RWPE2 (cell line): ENCODE measurements around the gene LACTBL1.
"Not testable (repeated sequence)": the region's sequence is repeated elsewhere in the genome, so short reads cannot be mapped to it uniquely, and the experiment has no call there.

Experiments used
- ATAC-seq: fragments of 200-7000 bp; cut with Tn5 transposase; 3 replicates; pipeline ENCODE4 v1.9.1; 2021; ENCODE audit warnings: low read depth
- DNase-seq: peaks from one replicate; pipeline ENCODE4 v3.0.0-alpha.2; 2020; ENCODE audit warnings: low spot score
- H3K27ac ChIP-seq: fragments of 450-650 bp; 2 replicates; pipeline ENCODE4 v1.5.1; 2017; ENCODE audit warnings: mild to moderate bottlenecking; ENCODE audit not compliant: poor library complexity, severe bottlenecking
- H3K27me3 ChIP-seq: fragments of 250-450 bp; sonication (Bioruptor Pico); 2 replicates; pipeline ENCODE4 v1.5.1; 2021; ENCODE audit warnings: mild to moderate bottlenecking, moderate library complexity; ENCODE audit not compliant: insufficient read depth, poor library complexity, severe bottlenecking
- H3K36me3 ChIP-seq: fragments of 250-450 bp; sonication (Bioruptor Pico); 2 replicates; pipeline ENCODE4 v1.5.1; 2020; ENCODE audit warnings: low read depth, mild to moderate bottlenecking, moderate library complexity
- H3K4me1 ChIP-seq: fragments of 250-450 bp; sonication (Bioruptor Pico); 2 replicates; pipeline ENCODE4 v1.5.1; 2021; ENCODE audit warnings: mild to moderate bottlenecking, moderate library complexity; ENCODE audit not compliant: insufficient read depth, poor library complexity, severe bottlenecking
- H3K4me3 ChIP-seq: fragments of 250-450 bp; sonication (Bioruptor Pico); 2 replicates; pipeline ENCODE4 v1.5.1; 2021; ENCODE audit warnings: mild to moderate bottlenecking, moderate library complexity; ENCODE audit not compliant: severe bottlenecking
- H3K9me3 ChIP-seq: fragments of 250-450 bp; sonication (Bioruptor Pico); 2 replicates; pipeline ENCODE4 v1.5.1; 2021; ENCODE audit warnings: mild to moderate bottlenecking, moderate library complexity; ENCODE audit not compliant: severe bottlenecking
- TF ChIP-seq, protein P1 (sequence below): fragments of 450-650 bp; IDR thresholded peaks from one replicate; pipeline ENCODE4 v1.5.1; 2017; ENCODE audit warnings: mild to moderate bottlenecking, moderate library complexity; ENCODE audit not compliant: poor library complexity, severe bottlenecking

LACTBL1 gene

DNA sequence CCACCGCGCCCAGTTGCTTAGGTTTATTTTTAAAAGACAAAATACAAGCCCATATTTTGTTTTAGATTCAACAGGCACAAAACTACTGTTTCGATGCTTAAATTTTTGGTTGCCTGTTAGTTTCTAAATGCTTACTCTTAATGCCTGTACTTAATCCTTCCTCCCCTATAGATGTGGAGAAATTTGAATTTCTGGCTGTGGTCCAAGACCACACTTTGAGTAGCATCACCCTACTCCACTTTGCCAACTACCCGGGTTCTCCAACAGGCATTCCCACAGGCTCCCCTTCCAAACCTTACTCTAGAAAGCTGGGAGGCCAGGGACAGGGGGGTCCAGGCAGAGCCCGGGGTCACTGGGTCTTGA lies 20.0 kb downstream of the LACTBL1 start:
- Histone ChIP-seq H3K4me1 (no peaks in the 10 kb centered on the region), H3K27me3 (peaks cover 18% of the 10 kb centered on the region), H3K4me3 (no peak overlapping the region), H3K36me3 (no peaks in the 10 kb centered on the region), H3K27ac (no peak overlapping the region), H3K9me3 (no peaks in the 10 kb centered on the region)
- ATAC-seq (no peak), DNase-seq (no peak)
- TF ChIP-seq, protein P1, sequence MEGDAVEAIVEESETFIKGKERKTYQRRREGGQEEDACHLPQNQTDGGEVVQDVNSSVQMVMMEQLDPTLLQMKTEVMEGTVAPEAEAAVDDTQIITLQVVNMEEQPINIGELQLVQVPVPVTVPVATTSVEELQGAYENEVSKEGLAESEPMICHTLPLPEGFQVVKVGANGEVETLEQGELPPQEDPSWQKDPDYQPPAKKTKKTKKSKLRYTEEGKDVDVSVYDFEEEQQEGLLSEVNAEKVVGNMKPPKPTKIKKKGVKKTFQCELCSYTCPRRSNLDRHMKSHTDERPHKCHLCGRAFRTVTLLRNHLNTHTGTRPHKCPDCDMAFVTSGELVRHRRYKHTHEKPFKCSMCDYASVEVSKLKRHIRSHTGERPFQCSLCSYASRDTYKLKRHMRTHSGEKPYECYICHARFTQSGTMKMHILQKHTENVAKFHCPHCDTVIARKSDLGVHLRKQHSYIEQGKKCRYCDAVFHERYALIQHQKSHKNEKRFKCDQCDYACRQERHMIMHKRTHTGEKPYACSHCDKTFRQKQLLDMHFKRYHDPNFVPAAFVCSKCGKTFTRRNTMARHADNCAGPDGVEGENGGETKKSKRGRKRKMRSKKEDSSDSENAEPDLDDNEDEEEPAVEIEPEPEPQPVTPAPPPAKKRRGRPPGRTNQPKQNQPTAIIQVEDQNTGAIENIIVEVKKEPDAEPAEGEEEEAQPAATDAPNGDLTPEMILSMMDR, result no peak

GRCh38 chr1:22951796-22952195 lies 20.9 kb downstream of the LACTBL1 start:
- TF ChIP-seq, protein P1, result no peak
- peaks cover 18% of the 10 kb centered on the region for H3K27me3 ChIP-seq

DNA sequence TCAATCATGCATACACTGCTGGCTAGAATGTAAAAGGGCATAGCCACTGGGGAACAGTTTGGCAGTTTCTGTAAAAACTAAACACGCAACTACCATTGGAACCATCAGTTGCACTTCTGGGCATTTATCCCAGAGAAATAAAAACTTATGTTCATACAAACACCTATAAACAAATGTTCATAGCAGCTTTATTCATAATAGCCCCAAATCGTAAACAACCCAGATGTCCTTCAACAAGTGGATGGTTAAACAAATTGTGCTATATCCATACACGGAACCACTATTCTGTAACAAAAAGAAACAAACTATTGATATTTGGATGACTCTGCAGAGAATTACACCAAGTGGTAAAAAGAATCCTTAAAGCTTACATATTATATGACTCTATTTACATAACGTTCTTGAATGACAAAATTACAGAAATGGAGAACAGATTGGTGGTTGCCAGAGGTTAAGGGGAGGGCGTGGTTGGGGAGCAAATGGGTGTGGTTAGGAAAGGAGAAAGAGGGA lies 22.8 kb downstream of the LACTBL1 start:
- Histone ChIP-seq H3K27ac (no peak overlapping the region), H3K9me3 (no peaks in the 10 kb centered on the region), H3K36me3 (no peaks in the 10 kb centered on the region), H3K27me3 (peaks cover 18% of the 10 kb centered on the region), H3K4me3 (no peak overlapping the region), H3K4me1 (no peaks in the 10 kb centered on the region)
- TF ChIP-seq, protein P1, result no peak
- DNase-seq (no peak), ATAC-seq (no peak)

More at GRCh38 chr1:22951796-22952195, 20.9 kb downstream of the LACTBL1 start:
- ATAC-seq (no peak), DNase-seq (no peak)
- Histone ChIP-seq H3K27ac (no peak overlapping the region), H3K36me3 (no peaks in the 10 kb centered on the region), H3K9me3 (no peaks in the 10 kb centered on the region), H3K4me1 (no peaks in the 10 kb centered on the region), H3K4me3 (no peak overlapping the region)

GRCh38 chr1:22945171-22945570 lies 27.5 kb downstream of the LACTBL1 start:
- H3K27ac ChIP-seq, H3K27me3 ChIP-seq, H3K4me3 ChIP-seq, H3K4me1 ChIP-seq, ATAC-seq, H3K36me3 ChIP-seq, DNase-seq, H3K9me3 ChIP-seq: not testable (repeated sequence)

GRCh38 chr1:22944346-22945055 lies 28.2 kb downstream of the LACTBL1 start:
- Histone ChIP-seq H3K27me3 (no peaks in the 10 kb centered on the region), H3K9me3 (peaks cover 3% of the 10 kb centered on the region), H3K36me3 (no peaks in the 10 kb centered on the region), H3K4me1 (no peaks in the 10 kb centered on the region), H3K4me3 (no peak overlapping the region), H3K27ac (no peak overlapping the region)
- ATAC-seq (no peak), DNase-seq (no peak)
- TF ChIP-seq, protein P1, result no peak
